CD4-positive, alpha-beta T cell treated with Interleukin-4 for 1 hour (primary cell): ENCODE results near the gene CSE1L.
A peak's percentile ranks its signal among the peaks of the same experiment; 100 is the strongest.
"Not testable (repeated sequence)": the region's sequence is repeated elsewhere in the genome, so short reads cannot be mapped to it uniquely, and the experiment has no call there.

Source experiments
- DNase-seq, 2 donors: peaks; one replicate each; pipeline ENCODE4 v3.0.0-alpha.2; 2020 to 2022

CSE1L gene

DNA sequence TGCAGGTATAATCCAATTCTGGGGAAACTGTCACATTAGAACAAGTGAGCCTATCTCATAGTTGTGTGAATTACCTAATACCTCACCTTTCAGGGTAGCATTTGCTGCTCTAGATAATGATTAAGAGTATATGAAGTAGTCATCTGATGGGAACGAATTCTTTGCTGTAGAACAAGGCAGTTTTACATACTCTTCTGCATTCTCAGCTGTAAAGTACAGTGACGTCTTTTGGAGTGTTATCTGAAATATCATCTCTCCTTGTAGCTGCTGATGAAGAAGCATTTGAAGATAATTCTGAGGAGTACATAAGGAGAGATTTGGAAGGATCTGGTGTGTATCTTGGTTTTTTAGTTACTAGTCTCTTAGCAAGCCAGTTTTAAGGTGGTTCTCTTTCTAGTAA, 28.4 kb downstream of the CSE1L start:
- no peak for DNase-seq

DNA sequence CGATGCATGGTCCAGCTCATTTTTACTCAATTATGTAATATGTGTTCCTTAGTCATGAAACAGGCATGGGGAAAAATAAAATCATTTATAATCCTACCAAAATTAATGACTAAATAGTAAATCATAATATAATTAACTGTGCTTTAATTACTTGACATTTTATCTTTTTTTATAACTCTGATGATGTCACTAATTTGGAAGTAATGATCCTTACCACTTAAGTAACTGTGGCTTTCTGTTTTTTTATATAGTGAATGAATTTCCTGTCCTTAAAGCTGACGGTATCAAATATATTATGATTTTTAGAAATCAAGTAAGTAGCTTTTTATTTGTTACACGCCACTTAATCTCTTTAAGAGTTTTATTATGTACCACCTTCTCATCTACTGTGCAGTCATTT, 32.2 kb downstream of the CSE1L start:
- no peak for DNase-seq

DNA sequence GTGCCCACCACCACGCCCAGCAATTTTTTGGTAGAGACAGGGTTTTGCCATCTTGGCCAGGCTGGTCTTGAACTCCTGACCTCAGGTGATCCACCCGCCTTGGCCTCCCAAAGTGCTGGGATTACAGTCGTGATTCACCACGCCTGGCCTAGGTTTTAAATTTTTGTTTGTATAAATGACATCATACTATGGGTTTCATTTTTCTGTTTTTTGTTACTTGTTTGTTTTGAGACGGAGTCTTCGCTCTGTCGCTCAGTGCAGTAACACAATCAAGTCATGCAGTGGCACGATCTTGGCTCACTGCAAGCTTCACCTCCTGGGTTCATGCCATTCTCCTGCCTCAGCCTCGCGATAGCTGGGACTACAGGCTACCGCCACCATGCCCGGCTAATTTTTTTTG, 36.2 kb downstream of the CSE1L start:
- DNase-seq = not testable (repeated sequence)

DNA sequence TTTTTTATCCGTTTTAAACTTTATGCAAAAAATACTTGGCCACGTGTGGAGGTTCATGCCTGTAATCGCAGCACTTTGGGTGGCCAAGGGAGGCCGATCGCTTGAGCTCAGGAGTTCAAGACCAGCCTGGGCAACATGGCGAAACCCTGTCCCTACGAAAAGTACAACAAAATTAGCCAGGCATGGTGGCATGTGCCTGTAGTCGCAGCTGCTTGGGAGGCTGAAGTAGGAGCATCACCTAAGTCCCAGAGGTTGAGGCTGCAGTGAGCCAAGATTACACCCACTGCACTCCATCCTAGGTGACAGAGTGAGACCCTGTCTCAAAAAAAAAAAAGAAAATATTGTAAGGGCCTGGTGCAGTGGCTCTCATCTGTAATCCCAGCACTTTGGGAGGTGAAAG, 45.0 kb downstream of the CSE1L start:
- no peak for DNase-seq

DNA sequence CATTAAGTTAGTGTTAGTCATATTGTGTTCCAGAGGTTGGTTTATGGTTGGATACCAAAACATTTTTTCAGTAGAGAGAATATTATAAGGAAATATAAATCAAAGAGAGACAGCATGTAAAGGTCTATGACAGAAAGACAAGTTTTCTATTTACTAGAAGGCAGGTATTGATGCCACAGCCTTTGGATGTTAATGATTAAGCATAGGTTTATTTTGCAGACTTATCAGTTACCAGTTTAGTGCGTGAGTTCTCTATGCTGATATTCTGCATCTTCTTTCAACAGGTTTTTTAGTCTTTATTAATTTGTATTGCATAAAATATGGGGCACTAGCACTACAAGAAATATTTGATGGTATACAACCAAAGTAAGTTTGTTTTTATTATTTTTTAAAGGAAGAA, 45.6 kb downstream of the CSE1L start:
- DNase-seq = no peak

DNA sequence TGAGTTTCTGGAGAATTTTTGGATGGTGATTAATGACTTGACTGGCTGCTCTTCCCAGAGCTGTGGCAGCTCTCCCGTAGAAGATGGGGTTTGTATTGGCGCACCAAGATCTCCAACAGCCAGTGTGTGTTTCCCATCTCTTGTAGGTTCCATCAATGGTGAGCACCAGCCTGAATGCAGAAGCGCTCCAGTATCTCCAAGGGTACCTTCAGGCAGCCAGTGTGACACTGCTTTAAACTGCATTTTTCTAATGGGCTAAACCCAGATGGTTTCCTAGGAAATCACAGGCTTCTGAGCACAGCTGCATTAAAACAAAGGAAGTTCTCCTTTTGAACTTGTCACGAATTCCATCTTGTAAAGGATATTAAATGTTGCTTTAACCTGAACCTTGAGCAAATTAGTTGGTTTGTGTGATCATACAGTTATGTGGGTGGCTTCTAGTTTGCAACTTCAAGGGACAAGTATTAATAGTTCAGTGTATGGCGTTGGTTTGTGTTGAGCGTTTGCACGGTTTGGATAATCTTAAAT, 50.2 kb downstream of the CSE1L start:
- DNase-seq = no peak

DNA sequence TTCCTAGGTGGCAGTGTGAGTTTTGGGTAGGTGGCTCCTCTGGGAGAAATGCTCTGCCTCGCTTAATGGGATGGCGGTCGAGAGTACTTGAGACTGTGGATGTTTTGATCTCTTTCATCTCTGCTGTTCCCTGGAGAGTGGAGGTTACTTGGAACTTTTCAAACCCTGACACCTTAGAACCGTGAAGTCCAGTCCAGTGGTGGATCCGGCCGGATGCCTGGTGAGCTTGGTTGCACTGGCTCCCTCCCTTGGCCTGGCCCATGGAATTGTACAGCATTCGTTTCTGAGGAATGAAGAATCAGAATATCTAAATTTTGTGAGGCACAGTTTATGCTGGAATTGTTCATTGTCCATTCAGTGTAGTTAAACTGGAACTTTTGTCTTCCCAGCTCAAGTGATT, 51.0 kb downstream of the CSE1L start:
- no peak for DNase-seq

DNA sequence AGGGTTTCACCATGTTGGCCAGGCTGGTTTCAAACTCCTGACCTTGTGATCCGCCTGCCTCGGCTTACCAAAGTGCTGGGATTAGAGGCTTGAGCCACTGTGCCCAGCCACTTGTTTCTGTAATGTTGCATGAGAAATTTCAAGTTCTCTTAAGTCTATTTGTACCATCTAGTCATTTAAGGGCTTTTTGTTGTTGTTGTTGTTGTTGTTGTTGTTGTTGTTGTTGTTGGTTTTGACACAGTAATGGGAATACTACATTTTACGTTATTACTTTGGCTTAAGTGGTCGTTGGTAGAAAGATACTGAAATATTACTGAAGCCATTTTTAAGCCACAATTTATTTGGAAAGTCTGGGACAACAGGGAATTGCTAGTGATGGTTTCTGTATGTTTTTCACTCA, 52.0 kb downstream of the CSE1L start:
- no peak for DNase-seq

DNA sequence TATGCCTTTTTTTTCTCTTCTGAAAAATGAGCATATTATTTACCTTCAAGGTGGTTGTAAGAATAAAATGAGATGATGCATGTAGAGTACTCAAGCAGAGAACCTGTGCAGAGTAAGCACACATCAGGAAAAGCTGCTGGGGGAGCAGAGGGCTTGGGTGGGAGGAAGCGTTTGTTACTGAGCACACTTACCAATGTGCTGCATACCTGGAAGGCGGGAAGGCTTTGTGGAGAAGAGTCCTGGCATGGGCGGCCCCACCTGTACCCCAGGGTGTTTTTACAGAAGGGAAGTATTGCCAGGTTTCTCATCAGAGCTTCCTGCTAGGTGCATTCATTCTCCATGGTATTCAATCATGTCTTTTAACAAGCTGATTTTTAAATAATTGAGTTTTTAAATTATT, 52.9 kb downstream of the CSE1L start:
- no peak for DNase-seq

DNA sequence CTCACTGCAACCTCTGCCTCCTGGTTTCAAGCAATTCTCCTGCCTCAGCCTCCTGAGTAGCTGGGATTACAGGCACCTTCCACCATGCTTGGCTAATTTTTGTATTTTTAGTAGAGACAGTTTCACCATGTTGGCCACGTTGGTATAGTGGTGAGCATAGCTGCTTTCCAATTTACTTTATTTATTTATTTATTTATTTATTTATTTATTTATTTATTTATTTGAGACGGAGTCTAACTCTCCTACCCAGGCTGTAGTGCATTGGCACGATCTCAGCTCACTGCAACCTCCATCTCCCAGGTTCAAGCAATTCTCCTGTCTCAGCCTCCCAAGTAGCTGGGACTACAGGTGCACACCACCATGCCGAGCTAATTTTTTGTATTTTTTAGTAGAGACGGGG, 54.2 kb downstream of the CSE1L start:
- not testable (repeated sequence) for DNase-seq

DNA sequence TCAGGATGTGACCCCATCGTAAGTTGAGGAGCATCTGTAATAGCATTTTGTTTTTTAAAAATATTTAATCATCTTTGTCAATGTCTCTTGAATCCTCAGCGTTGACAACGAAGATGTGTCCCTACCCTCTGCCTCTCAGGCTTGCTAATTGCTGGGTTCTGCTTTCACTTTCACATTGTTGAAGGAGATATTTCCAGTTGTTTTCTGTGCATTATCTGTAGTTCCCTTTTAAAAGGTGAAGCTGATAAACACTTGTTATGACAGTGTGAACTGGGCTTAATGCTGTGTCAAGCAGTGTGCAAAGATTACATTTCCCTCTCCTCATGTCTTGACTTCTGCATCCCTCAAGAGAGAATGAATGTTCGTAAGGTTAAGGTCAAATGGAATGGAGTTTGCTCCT, 54.9 kb downstream of the CSE1L start:
- peak in 1 of 2 donors; percentile 19 for DNase-seq

DNA sequence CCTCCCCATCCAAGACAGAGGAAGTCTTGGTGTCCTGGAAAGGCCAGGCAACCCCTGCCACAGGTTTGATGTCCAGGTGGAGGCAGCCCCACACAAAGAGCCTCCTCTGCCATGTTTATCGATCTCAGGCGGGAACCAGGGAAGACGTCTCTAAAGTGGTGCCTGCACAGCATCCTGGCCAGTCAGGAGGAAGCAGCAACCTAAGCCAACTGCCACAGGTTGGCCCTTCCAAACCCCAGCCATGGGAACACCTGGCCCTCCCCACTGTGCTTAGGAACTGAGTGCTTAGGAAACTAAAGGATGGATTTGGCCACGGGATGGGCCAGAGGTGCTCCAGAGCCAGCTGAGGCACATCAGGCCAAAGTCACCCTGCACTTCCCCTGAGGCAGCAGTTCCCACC, 56.9 kb downstream of the CSE1L start:
- no peak for DNase-seq

DNA sequence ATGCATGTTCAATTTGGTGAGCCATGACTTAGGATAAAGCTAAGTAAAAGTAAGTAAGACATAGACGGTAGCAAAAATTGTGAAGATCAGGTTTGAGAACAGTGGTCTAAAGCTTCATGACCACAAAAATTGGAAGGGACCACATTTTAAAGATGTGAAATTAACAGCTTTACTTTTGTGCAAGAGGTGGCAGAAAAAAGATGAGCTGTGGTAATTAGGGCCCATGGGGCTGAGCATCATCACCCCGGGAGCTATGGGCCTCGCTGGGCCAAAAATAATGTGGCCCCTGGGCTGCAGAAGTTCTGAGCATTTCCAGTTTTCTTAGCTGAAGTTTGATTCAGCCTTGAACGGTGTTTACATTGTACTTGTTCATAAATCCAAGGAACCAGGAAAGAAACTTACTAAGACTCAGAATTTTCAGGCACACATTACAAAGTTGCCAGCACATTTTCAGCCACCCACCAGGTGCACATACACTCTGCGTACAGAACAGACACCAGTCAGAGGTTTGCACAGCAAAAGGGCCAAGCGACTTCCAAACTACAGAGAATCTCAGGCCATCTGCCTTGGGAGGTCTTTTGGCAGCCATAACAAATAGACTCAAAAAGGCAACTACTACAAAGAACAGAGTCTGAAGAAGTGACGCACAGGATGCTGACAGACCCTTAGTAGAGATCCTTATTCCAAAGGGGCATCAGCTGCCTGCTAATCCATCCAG, 57.7 kb downstream of the CSE1L start:
- no peak for DNase-seq

DNA sequence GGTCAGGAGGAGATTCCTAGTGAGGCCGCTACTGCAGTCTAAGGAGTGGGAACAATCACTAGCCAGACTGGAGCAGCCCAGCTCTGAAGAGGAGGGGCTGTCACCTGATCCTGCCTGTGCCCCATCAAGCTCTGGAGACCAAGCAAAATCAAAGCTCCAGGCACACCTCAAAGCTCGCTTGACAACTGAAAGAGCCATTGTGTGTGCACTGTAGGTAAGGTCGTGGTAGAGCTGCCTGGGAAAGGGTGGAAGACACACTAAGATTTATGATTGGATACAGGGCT, 58.2 kb downstream of the CSE1L start:
- no peak for DNase-seq

DNA sequence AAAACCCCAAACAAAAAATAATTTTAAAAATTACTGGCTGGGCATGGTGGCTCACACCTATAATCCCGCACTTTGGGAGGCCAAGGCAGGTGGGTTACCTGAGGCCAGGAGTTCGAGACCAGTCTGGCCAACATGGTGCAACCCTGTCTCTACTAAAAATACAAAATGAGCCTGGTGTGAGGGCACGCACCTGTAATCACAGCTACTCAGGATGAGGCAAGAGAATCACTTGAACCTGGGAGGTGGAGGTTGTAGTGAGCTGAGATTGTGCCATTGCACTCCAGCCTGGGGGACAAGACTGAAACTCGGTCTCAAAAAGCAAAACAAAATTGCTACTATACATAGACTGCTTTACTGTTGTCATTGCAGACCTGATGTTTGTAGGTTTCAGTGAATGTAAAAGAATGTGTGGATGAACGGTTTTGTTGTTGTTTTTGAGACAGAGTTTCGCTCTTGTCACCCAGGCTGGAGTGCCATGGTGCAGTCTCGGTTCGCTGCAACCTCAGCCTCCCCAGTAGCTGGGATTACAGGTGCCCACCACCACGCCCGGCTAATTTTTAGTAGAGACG, 59.0 kb downstream of the CSE1L start:
- DNase-seq = not testable (repeated sequence)

DNA sequence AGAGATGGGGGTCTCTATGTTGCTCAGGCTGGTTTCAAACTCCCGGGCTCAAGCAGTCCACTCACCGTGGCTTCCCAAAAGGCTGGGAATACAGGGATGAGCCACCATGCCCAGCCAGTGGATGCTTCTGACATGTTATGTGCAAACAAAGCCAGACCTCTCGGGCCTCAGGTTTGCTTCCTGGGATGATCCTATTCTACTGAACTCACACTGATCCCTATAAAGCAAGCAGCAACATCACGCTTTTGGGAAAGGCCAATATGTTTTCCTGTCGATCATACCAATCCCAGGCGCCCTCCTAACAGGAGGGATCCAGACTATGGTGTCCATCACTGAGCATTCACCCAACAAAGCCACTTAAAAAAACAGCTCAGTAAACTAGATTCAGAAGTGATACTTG, 60.2 kb downstream of the CSE1L start:
- DNase-seq = no peak

DNA sequence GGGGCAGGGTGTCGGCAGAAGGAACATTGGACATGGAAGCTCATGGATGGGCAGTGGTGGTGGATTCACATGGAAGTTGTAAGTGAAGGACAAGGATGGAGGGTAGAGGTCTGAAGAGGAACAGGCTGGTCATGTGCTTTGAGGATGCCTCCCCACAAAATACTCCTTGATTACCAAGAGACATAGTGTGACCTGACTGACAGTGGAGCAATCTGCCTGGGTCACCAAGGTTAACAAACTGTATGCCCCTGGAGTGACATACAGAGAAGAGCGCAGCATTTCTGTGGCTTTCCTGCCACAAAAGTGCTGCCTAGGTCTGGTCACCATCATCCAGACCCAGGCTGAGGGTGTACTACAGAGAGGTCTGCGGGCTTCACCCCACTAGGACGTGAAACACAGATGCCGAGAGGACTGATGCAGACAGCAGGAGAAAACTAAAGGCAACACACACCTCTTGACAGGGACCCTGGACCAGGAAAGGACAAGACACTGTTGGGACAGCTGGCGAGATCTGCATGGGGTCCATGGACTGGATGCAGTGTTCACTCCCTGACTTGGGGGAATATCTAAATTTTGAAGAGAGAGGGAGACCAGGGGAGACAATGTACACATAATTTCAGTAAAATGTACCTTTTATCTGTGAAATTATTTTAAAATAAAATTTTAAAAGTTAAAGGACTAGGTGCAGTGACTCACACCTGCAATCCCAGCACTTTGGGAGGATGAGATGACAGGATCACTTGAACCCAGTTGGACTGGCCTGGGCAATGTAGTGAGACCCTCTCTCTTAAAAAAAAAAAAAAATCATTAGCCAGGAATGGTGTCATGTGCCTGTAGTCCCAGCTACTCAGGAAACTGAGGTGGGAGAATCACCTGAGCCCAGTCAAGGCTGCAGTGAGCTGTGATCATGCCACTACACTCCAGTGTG, 64.9 kb downstream of the CSE1L start:
- no peak for DNase-seq

DNA sequence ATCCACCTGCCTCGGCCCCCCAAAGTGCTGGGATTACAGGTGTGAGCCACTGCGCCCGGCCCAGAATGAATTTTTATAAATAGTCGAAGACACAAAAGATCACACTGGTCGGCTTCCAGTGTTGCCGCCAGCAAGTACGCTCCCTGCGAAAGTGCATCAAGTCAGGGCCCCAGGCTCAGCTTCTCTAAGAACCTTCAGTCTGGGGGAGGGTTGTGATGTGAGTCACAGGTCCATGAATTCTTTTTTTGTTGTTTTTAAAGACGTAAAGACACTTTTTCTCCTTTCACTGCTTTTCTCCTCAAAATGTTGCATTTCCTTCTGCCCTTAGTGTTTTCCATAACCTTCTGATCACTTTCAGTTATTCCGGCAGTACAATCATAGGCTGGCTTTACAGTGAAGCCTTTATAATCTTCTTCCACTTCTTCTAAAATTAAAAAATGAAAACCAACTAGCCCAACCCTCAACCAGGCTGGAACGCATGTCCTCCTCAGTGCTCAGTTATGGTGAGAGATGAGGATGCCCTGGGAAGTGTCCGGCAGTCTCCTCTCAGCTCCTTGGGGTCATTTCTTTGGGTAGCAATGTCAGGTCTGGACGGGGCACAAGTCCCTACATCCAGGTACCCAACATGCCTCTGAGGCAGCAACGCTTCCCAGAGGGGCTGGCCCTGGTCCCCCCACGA, 66.6 kb downstream of the CSE1L start:
- DNase-seq = no peak

DNA sequence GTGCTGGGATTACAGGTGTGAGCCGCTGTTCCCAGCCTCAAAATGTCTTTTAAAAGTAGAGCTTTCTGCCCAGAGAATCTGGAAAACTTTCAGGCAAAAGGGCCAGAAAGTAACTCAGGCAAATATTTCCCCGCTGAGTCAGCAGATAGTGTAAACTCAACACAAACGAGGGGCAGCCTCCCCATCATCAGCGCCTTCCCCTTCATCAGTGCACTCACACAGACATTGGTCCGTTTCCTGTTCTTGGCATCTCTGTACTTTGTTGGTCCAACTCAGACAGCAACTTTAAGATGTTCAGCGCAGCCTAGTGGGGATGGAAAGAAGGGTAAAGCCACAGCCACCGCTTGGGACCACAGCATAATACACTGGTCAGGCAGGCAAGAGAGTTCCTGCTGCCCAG, 69.5 kb downstream of the CSE1L start:
- no peak for DNase-seq

DNA sequence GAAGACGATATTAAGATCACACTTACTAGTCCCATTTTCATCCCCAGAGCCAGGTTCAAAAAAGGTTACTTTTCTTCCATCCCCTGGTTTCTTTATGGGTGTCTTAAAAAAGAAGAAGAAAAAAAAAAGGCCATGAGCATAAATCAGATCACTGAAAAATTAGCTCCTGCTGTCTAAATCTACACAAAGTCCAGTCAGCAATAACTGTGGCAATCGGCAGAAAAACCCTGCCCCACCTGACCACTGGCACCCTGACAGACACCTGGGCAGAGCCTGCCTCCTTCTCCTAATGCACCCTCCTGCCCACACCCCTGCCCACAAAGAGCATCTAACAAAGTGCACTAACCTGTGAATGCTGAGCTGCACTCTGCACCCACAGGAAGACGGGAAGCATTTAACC, 72.2 kb downstream of the CSE1L start:
- no peak for DNase-seq

DNA sequence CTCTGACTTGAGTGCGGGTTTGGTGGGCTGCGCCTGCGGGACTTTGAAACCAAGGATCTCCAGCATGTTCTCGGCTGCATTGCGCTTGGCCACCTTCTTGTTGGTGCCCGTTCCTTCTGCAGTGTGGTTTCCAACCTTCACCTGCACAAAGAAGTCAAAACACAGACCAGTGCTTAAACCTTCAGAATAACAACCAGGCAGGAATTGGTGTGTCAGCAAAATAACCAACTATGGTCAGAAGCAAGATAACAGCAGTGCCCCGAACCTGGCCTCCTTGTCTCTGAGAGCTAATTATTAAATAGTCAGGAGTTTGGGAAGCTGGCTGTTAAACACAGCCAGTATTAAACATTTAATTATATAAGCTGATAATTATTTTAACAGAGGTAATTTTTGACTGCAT, 73.9 kb downstream of the CSE1L start:
- DNase-seq = no peak

DNA sequence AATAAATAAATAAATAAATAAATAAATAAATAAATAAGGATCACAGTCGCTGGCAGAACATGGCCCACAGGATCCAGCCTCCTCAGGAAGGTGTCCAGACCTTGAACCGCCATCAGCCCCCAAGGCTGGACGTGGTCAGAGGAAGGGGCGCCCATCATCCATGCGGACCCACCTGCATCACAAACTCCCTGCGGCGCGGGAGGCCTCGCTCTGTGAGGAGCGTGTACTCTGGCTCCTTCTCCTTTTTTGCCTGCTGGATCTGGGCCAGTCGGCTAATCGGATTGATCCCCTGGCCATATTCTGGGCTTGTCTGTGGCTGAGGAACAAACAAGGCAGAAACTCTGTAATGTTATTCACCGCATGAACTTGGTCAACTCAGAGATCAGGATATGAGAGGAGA, 76.8 kb downstream of the CSE1L start:
- DNase-seq = no peak

DNA sequence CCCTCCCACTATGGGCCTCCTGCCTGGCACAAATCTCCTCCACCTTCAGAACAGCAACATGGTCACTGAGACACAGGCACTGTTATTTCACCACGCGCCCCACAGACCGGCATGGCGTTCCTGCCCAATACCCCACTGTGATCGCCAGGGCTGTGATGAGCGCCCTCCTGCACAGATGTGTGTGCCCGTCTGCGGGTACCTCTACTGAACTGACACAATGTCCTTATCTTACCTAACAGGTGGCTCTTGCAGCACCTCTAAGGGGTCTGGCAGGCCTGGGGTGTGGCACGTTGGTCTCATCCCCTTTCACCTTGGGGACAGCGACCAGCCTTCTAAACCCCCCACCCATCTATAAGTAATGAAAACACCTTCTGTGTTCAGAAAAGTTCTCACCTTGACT, 77.9 kb downstream of the CSE1L start:
- no peak for DNase-seq
